Head of caudate nucleus (tissue), 42 donors: ENCODE measurements around the gene FHOD3.
"Not testable (repeated sequence)": the region's sequence is repeated elsewhere in the genome, so short reads cannot be mapped to it uniquely, and the experiment has no call there.

Experiments used
- DNase-seq, 42 donors: peaks; one replicate each; pipeline versions ENCODE4 v3.0.0 to v3.0.0-alpha.2; 2020 to 2021; ENCODE audit warnings: mixed read lengths in 7 of 42
- intact Hi-C: fragments of 100-400 bp; cut with DNase I; formaldehyde crosslinking; loops from one replicate; pipeline ENCODE4 v1.15.0; 2022

Gene FHOD3

DNA sequence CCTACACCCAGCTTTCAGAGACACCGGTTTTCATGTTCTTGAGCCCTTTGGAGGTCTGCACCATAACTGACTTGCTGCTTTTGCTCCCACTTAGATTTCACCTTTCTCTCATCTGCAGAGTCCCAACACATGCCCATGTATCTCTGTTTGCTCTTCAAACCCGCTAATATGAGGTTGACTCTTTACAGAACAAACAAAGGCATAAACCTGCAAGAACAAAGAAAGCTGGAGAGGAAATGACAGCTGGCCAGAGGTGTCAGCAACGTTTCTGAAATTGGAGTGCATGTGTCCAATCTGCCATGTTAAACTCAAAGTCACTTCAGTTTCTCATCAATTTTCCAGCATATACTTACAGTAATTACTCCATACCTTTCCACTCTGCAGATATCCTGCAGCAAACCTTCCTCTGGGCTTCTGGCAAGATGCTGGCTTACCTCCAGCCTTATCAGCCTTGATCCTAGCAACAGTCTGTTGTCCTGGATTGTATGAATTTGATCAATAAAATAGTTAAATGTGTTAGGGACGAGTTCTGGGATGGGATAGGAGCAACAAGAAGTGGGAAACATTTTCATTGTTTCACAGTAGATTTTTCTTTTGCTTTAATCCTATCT is 157.4 kb downstream of the FHOD3 start:
- intact Hi-C loops, result no loop called here
- no peak for DNase-seq

DNA sequence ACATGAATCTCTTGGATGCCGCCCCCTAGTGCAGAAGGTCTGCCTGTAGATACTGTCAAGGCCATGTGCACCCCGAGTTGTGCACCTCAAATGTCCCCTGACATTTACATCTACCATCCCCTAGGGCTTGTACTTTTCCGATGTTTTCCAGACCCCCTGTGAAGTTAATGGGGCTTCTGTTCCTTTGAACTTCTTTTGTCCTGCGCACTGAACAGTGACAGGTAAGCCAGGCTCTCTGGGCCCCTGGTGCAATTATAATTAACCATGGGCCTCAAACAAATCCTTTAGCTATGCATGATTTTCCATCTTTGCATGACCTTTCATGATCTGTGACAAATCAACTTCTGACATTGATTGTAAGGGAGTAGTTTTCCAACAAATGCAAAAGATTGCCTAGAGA is 158.4 kb downstream of the FHOD3 start:
- intact Hi-C loops, result no loop called here
- DNase-seq, result no peak

GRCh38 chr18:36456622-36457021 is 159.1 kb downstream of the FHOD3 start:
- intact Hi-C loops, result no loop called here
- no peak for DNase-seq

DNA sequence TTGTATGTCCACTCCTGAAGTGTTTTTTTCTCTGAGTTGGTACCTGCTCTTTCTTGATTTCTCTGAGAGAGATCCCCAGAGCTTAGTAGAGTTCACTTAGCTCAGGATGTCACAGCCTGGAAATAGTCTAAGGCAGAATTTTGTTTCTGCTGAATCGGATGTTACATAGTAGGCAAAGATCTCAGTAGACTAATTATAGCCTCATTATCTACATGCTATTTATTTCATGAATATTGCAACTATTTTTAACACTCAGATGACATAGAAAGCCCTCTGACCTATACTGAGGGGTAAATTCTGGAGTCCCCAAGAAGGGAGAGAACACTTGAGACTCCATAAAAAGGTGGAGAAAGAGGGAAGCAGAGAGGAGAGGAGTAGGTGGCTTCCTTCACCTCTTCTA is 160.2 kb downstream of the FHOD3 start:
- DNase-seq, result no peak
- intact Hi-C loops, result no loop called here

GRCh38 chr18:36458306-36458705 is 160.8 kb downstream of the FHOD3 start:
- no peak for DNase-seq
- intact Hi-C loops, result no loop called here

GRCh38 chr18:36459203-36459602 is 161.7 kb downstream of the FHOD3 start:
- intact Hi-C loops, result no loop called here
- no peak for DNase-seq

DNA sequence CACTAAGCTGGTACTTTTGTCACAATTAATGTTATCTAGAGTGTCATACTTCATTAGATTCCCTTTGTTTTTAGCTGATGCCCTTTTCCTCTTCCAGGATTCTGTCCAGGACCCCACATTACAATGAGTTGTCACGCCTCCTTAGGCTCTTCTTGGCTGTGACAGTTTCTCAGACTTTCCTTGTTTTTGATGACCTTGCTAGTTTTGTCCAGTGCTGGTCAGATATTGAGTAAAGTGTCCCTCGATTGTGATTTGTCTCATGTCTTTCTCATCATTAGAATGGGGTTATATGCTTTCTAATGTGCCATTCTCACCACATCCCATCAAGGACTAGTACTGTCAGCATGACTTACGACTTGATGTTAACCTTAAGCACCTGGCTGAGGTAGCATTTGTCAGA is 162.3 kb downstream of the FHOD3 start:
- no peak for DNase-seq
- intact Hi-C loops, result no loop called here

DNA sequence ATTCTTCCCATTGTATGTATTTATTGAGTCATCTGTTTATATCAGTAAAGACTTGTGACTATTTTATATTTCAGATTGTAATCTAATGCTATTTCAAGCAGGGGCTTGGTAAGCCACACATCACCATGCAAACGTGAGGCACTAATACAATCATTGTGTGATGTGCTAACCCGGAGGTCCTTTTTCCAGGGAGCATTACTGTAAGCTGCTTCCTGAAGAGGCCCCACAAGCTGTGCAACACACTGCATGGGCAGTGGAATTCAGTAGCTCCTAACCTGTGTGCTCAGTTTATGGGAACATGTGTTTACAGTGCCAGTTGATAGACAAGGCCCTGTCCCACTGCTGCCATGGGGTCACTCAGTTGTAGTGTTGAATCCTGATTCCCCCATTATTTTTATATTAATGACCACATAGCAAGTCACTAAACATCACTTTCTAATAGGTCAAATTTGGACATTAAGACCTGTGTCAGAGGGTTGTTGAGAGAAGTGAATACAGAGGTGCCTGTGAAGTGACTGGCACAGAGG is 162.9 kb downstream of the FHOD3 start:
- no peak for DNase-seq
- intact Hi-C loops, result no loop called here

DNA sequence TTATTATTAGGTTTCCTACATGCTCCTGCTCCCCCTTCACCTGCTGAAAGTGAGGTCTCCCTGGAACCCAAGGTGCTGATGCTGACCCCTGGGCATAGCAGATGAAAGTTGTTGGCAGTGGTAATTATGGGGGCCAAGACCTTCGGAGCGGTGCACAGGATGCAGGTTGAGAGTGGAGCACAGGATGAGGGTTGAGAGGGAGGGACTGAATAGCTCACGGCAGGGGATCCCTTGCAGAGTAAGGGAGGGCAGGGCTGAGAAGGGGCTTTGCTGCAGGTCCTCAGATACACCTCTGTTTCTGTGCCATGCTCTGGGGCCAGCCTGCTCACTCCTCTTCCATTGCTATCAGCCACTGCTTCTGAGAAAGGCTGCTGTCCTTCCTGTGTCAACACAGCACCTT is 163.3 kb downstream of the FHOD3 start:
- DNase-seq, result no peak
- intact Hi-C loops, result no loop called here

DNA sequence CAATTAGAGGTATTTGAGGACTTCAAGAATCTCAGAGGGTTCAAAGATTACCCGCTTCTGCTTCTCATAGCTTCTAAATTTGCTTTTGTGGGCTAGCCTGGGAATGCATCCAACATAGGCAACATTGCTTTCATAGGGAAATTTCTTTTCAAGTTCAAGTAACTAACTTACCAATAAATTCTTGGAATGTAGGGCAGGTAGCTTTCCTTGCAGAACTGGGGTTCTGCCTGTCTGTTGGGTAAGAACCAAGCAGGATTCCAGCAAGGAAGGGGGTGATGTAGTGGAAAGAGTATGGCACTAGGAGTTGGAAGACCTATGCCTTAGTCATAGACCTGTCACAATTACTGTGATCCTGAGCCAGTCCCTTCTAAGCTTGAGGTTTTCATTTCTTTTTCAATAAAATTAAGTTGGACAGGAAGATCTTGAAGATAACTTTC is 164.1 kb downstream of the FHOD3 start:
- no peak for DNase-seq
- intact Hi-C loops, result no loop called here

GRCh38 chr18:36463516-36463915 is 166.0 kb downstream of the FHOD3 start:
- DNase-seq, intact Hi-C loops: not testable (repeated sequence)

DNA sequence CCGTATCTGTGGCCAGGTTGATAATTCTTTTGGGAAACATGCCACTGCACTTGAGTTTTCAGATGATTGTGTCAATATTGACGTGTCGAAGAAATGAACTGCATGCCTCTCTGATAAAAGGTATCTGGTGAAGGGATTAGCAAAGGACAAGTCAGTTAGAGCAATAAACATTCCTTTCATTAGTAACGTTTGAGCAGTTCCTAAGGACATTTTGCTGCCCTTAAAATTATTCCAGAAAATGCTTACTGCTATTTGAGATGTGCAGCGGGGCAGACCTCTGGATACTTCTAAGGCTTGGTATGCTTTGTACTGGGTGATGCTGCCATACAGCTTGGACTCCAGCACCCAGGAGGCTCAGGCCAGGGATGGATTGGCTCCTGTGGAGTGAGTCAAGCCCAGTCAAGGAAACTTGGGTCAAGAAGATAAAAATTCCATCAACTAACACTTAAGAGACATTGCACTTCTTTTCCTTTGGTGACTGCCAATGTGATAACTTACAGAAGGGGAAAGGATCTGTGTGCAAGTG is 166.7 kb downstream of the FHOD3 start:
- intact Hi-C loops, result no loop called here
- DNase-seq, result no peak

DNA sequence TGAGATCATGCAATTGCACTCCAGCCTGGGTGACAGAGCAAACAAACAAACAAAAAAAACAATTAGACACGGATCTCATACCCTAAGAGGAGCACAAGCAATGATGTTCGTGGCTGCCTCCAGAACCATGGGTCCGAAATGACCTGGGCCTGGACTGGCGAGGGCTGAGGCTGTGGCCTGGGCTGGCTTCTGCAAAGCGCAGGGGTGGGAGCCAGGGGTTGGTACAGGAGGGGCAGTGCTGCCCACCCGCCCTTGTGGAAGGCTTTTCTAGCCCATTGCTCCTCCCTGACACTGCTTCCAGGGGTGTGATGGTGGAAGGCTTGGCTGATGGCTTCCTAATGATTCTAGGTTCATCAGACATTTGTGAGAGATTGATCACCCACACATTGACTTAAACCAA is 167.8 kb downstream of the FHOD3 start:
- intact Hi-C loops, result no loop called here
- no peak for DNase-seq

- DNase-seq, result no peak
- intact Hi-C loops, result no loop called here
Observed at GRCh38 chr18:36465970-36466369, 168.5 kb downstream of the FHOD3 start.

GRCh38 chr18:36467614-36468013 is 170.1 kb downstream of the FHOD3 start:
- intact Hi-C loops, result no loop called here
- DNase-seq, result no peak

GRCh38 chr18:36468161-36468560 is 170.6 kb downstream of the FHOD3 start:
- intact Hi-C loops, result no loop called here
- DNase-seq, result no peak

DNA sequence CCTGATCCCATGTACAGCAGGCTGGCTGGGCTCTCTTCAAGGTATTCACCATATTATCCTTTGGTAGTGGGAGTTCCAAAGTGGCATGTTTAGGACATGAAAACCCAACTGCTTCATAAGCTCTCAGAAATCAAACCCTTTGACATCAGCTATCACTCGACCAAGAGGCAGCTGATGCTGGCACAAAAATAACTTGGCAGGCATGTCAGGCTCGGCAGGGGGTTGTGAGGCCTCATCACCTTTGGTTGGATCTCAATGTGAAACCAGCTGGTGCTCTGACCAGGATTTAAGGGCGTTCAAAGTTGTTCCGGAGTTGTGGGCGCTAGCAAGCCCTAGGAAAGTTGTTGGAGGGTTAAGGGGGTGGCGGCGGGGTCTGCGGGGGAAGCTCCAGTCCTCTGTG is 171.9 kb downstream of the FHOD3 start:
- intact Hi-C loops, result no loop called here
- no peak for DNase-seq

- peak in 25 of 42 donors; percentile 5 to 58 (median 27) for DNase-seq
- intact Hi-C loops, result no loop called here
Observed at GRCh38 chr18:36470896-36471295, 173.4 kb downstream of the FHOD3 start.

- intact Hi-C loops, result no loop called here
- peak in 1 of 42 donors; percentile 10 for DNase-seq
Observed at GRCh38 chr18:36471393-36471792, 173.9 kb downstream of the FHOD3 start.

DNA sequence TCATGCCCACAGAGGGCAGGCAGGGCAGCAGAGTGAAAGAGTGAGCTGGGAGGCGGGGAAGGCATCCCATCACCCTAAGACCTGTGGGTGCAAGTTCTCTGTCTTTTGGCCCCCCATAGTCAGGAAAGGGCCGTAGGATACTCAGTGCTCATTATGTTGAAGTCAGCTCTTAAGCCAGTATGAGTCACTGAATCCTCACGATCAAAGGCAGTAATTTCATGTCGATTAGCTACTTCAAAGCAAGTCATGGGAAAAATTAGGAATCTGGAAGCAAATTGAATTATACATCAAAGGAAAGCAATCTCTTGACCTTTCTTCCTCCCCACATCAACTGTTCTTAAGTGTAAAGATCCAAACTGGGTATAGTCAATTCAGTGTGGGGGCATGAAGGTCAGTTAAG is 178.9 kb downstream of the FHOD3 start:
- intact Hi-C loops, result no loop called here
- DNase-seq, result no peak

- no peak for DNase-seq
- intact Hi-C loops, result no loop called here
Observed at GRCh38 chr18:36477776-36478175, 180.3 kb downstream of the FHOD3 start.
